Astrocyte of the cerebellum (primary cell): ENCODE results near the gene CCDC183.
A peak's percentile ranks its signal among the peaks of the same experiment; 100 is the strongest.
"Not testable (repeated sequence)": the region's sequence is repeated elsewhere in the genome, so short reads cannot be mapped to it uniquely, and the experiment has no call there.

ENCODE experiments used
- DNase-seq: peaks from one replicate; pipeline ENCODE4 v3.0.0-alpha.2; 2011; ENCODE audit warnings: low read depth
- H3K4me3 ChIP-seq: 2 replicates; pipeline ENCODE4 v1.5.1; 2011; ENCODE audit warnings: mild to moderate bottlenecking, low read depth, low read length, moderate library complexity
- CTCF ChIP-seq: IDR thresholded peaks from 2 replicates; pipeline ENCODE4 v1.5.1; 2012; ENCODE audit warnings: low read length, low read depth, moderate library complexity, mild to moderate bottlenecking; ENCODE audit errors: missing control alignments
- in situ Hi-C: cut with HindIII; loops from 2 replicates; pipeline ENCODE4 v1.10.0; 2017; ENCODE audit warnings: low sequenced_read_pairs

CCDC183 gene

GRCh38 chr9:136840877-136841645, 44.9 kb downstream of the CCDC183 start:
- H3K4me3 ChIP-seq = no peak overlapping the region
- TF ChIP-seq CTCF = no peak
- in situ Hi-C loops = no loop called here
- no peak for DNase-seq

- peak overlapping the region; percentile 48 for H3K4me3 ChIP-seq
- in situ Hi-C loops, DNase-seq: not testable (repeated sequence)
Measured at GRCh38 chr9:136841646-136842379, 45.7 kb downstream of the CCDC183 start.

- DNase-seq = peak; percentile 42
- peak; percentile 84 for TF ChIP-seq CTCF
- in situ Hi-C loops = not testable (repeated sequence)
- peak within 1 kb of the TSS; percentile 48 for H3K4me3 ChIP-seq
Measured at GRCh38 chr9:136842380-136842948, 46.3 kb downstream of the CCDC183 start, which contains the start of gene AJM1. AJM1 (plus strand) TSS chr9:136842478; CDS start chr9:136844415, 1,937 bp downstream.

- H3K4me3 ChIP-seq, DNase-seq, in situ Hi-C loops: not testable (repeated sequence)
Measured at GRCh38 chr9:136843159-136843800, 47.1 kb downstream of the CCDC183 start.

- in situ Hi-C loops, DNase-seq, H3K4me3 ChIP-seq: not testable (repeated sequence)
- TF ChIP-seq CTCF = peak; percentile 48
Measured at GRCh38 chr9:136843801-136844740, 47.9 kb downstream of the CCDC183 start.

- in situ Hi-C loops = no loop called here
Measured at GRCh38 chr9:136844761-136845464, 48.8 kb downstream of the CCDC183 start.

More at GRCh38 chr9:136844761-136845464, 48.8 kb downstream of the CCDC183 start:
- no peak for TF ChIP-seq CTCF
- no peak overlapping the region for H3K4me3 ChIP-seq
- DNase-seq = no peak
